H9 (cell line): Measurements from ENCODE around the gene SH3BP1. TPM values are rescaled to one million over a fixed set of nuclear protein-coding genes. Genes with fewer than 3 reads are reported as not detected.

Source experiments
- DNase-seq: peaks from one replicate; pipeline ENCODE4 v3.0.0-alpha.2; 2017
- H2AFZ ChIP-seq: one replicate; pipeline ENCODE4 v1.6.1; 2013; ENCODE audit warnings: mild to moderate bottlenecking, low read length, control low read depth, moderate library complexity
- H2AK5ac ChIP-seq: 2 replicates; pipeline ENCODE4 v1.6.1; 2013; ENCODE audit warnings: low read length, control low read depth, mixed read lengths; ENCODE audit not compliant: insufficient read length
- H2BK120ac ChIP-seq: one replicate; pipeline ENCODE4 v1.6.1; 2013; ENCODE audit warnings: low read depth, mild to moderate bottlenecking, low read length, control low read depth, inconsistent platforms; ENCODE audit not compliant: poor library complexity, severe bottlenecking
- H2BK12ac ChIP-seq: 2 replicates; pipeline ENCODE4 v1.6.1; 2013; ENCODE audit warnings: low read length, control low read depth, mixed read lengths, low read depth; ENCODE audit not compliant: insufficient read length
- H2BK15ac ChIP-seq: 2 replicates; pipeline ENCODE4 v1.6.1; 2013; ENCODE audit warnings: low read depth, low read length, control low read depth
- H2BK20ac ChIP-seq: one replicate; pipeline ENCODE4 v1.6.1; 2013; ENCODE audit warnings: low read depth, mild to moderate bottlenecking, low read length, control low read depth, inconsistent platforms; ENCODE audit not compliant: poor library complexity, severe bottlenecking
- H2BK5ac ChIP-seq: 2 replicates; pipeline ENCODE4 v1.6.1; 2013; ENCODE audit warnings: low read length, control low read depth, mixed read lengths; ENCODE audit not compliant: insufficient read length
- H3K14ac ChIP-seq: 2 replicates; pipeline ENCODE4 v1.6.1; 2013; ENCODE audit warnings: low read length, control low read depth; ENCODE audit not compliant: insufficient read depth
- H3K18ac ChIP-seq: 2 replicates; pipeline ENCODE4 v1.6.1; 2013; ENCODE audit warnings: low read depth, mild to moderate bottlenecking, mixed read lengths, low read length, control low read depth; ENCODE audit not compliant: insufficient read length
- H3K23ac ChIP-seq: 2 replicates; pipeline ENCODE4 v1.6.1; 2013; ENCODE audit warnings: low read length, control low read depth, mixed read lengths, low read depth; ENCODE audit not compliant: insufficient read length
- H3K23me2 ChIP-seq: 2 replicates; pipeline ENCODE4 v1.6.1; 2013; ENCODE audit warnings: low read depth, mild to moderate bottlenecking, mixed read lengths, low read length, control low read depth; ENCODE audit not compliant: insufficient read length, poor library complexity, severe bottlenecking
- H3K27ac ChIP-seq: 2 replicates; pipeline ENCODE4 v1.5.1; 2013; ENCODE audit warnings: low read length, control low read depth, mixed read lengths, low read depth; ENCODE audit not compliant: insufficient read length
- H3K27me3 ChIP-seq: 2 replicates; pipeline ENCODE4 v1.6.1; 2013; ENCODE audit warnings: low read length, control low read depth, inconsistent platforms; ENCODE audit not compliant: insufficient read depth
- H3K4ac ChIP-seq: 2 replicates; pipeline ENCODE4 v1.6.1; 2013; ENCODE audit warnings: low read depth, mild to moderate bottlenecking, control low read depth, inconsistent platforms, low read length, moderate library complexity
- H3K4me1 ChIP-seq: 2 replicates; pipeline ENCODE4 v1.6.1; 2013; ENCODE audit warnings: low read length, control low read depth, inconsistent platforms; ENCODE audit not compliant: insufficient read depth
- H3K4me2 ChIP-seq: 2 replicates; pipeline ENCODE4 v1.6.1; 2013; ENCODE audit warnings: low read length, control low read depth, mixed read lengths; ENCODE audit not compliant: insufficient read length, insufficient read depth
- H3K56ac ChIP-seq: 2 replicates; pipeline ENCODE4 v1.6.1; 2013; ENCODE audit warnings: low read depth, mild to moderate bottlenecking, mixed read lengths, low read length, control low read depth; ENCODE audit not compliant: insufficient read length
- H3K79me1 ChIP-seq: 2 replicates; pipeline ENCODE4 v1.6.1; 2013; ENCODE audit warnings: low read depth, mild to moderate bottlenecking, moderate library complexity, low read length, control low read depth, inconsistent platforms; ENCODE audit not compliant: insufficient read depth, poor library complexity, severe bottlenecking
- H3K79me2 ChIP-seq: 2 replicates; pipeline ENCODE4 v1.6.1; 2013; ENCODE audit warnings: low read length, control low read depth, inconsistent platforms; ENCODE audit not compliant: insufficient read depth
- H3K9ac ChIP-seq: 2 replicates; pipeline ENCODE4 v1.6.1; 2013; ENCODE audit warnings: low read length, control low read depth, mixed read lengths; ENCODE audit not compliant: insufficient read length; ENCODE audit errors: extremely low read depth
- H3K9me3 ChIP-seq: one replicate; pipeline ENCODE4 v1.6.1; 2013; ENCODE audit warnings: low read depth, low read length, inconsistent platforms; ENCODE audit not compliant: control insufficient read depth
- H3T11ph ChIP-seq: one replicate; pipeline ENCODE4 v1.6.1; 2013; ENCODE audit warnings: mild to moderate bottlenecking, low read length, control low read depth, inconsistent platforms
- H4K20me1 ChIP-seq: one replicate; pipeline ENCODE4 v1.6.1; 2013; ENCODE audit not compliant: control insufficient read depth, insufficient read length, insufficient read depth
- H4K5ac ChIP-seq: 2 replicates; pipeline ENCODE4 v1.6.1; 2013; ENCODE audit warnings: low read depth, mild to moderate bottlenecking, mixed read lengths, low read length, control low read depth; ENCODE audit not compliant: insufficient read length
- H4K8ac ChIP-seq: replicated peaks from 2 replicates; pipeline ENCODE4 v1.6.1; 2013; ENCODE audit warnings: low read length, control low read depth, mixed read lengths, low read depth; ENCODE audit not compliant: insufficient read length
- H4K91ac ChIP-seq: 2 replicates; pipeline ENCODE4 v1.6.1; 2013; ENCODE audit warnings: low read depth, mild to moderate bottlenecking, moderate library complexity, mixed read lengths, low read length, control low read depth; ENCODE audit not compliant: insufficient read length
- H3K27ac Mint-ChIP-seq, 3 experiments: 2 replicates in 2 of 3; 3 replicates in 1 of 3; pipeline ENCODE4 v1.8.0; 2020 to 2021; ENCODE audit warnings: mixed read lengths in 3 of 3, mild to moderate bottlenecking in 1 of 3, moderate library complexity in 1 of 3
- H3K27me3 Mint-ChIP-seq: 2 replicates; pipeline ENCODE4 v1.8.0; 2021; ENCODE audit warnings: low read depth, mild to moderate bottlenecking, moderate library complexity, mixed read lengths
- H3K36me3 Mint-ChIP-seq, 3 experiments: 2 replicates in 2 of 3; 3 replicates in 1 of 3; pipeline ENCODE4 v1.8.0; 2020 to 2021; ENCODE audit warnings: low read depth in 3 of 3, mixed read lengths in 3 of 3; ENCODE audit not compliant: insufficient read depth in 1 of 3
- H3K4me1 Mint-ChIP-seq, 2 experiments: 2 replicates each; pipeline ENCODE4 v1.8.0; 2020; ENCODE audit warnings: mixed read lengths in 2 of 2
- H3K4me3 Mint-ChIP-seq, 2 experiments: 2 replicates in 1 of 2; 3 replicates in 1 of 2; pipeline ENCODE4 v1.8.0; 2020 to 2021; ENCODE audit warnings: mild to moderate bottlenecking in 2 of 2, mixed read lengths in 2 of 2, moderate library complexity in 1 of 2
- H3K9me3 Mint-ChIP-seq, 2 experiments: 2 replicates in 1 of 2; 3 replicates in 1 of 2; pipeline ENCODE4 v1.8.0; 2020; ENCODE audit warnings: mild to moderate bottlenecking in 2 of 2, mixed read lengths in 2 of 2, moderate library complexity in 1 of 2
- CTCF ChIP-seq: fragments of 200-600 bp; sonication (generic); conservative IDR thresholded peaks from 3 replicates; pipeline ENCODE4 v1.8.0; 2021; ENCODE audit warnings: antibody characterized with exemption, mild to moderate bottlenecking
- WGBS: extraction: QIAGEN DNeasy Blood & Tissue Kit; methylation state at CpG from one replicate; pipeline ENCODE4 v1.1.7; 2013; ENCODE audit warnings: missing lambda C conversion rate, low lambda C conversion rate, mixed read lengths; ENCODE audit not compliant: insufficient read length; ENCODE audit errors: extremely low coverage; 5-methylcytosine and 5-hydroxymethylcytosine counted together
- total RNA-seq: library from RNA; stranded (reverse); gene quantifications from 2 replicates; pipeline ENCODE4 v1.2.1, GENCODE V29; 2021

Gene SH3BP1
- total RNA-seq, 1 experiment from 2014 or later: 33.6 TPM

DNA sequence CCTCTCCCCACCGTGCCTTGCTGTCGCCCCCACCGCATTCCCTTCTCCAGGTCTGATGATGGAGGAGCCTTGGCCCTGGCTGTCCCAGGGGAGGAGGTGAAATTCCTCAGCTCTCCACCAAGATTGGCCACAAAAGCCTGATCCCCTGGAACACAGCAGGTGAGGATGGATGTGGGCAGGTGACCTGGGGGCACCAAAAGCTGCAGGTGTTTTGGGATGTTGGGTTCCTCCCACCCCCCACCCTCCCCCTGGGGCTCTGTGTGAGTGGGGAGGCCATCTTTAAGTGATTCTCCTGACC lies 58.0 kb downstream of the SH3BP1 start:
- peak overlapping the region; percentile 86 to 97 for H3K4me3 Mint-ChIP-seq
- peak; percentile 62 for DNase-seq

More for the DNA sequence above, 58.0 kb downstream of the SH3BP1 start:
- no peak overlapping the region for H3K23ac ChIP-seq
- no peak overlapping the region for H4K91ac ChIP-seq
- no peak overlapping the region for H2BK5ac ChIP-seq
- Mint-ChIP-seq H3K27me3 (peaks cover 1% of the 10 kb centered on the region), H3K4me1 (peaks cover 11 to 12% of the 10 kb centered on the region in 2 experiments), H3K36me3 (peaks cover 14 to 42% (median 40%) of the 10 kb centered on the region in 3 experiments), H3K9me3 (no peaks in the 10 kb centered on the region), H3K27ac (peak overlapping the region in 1 of 3 experiments; percentile 31; a peak in 1 of 7 replicates)
- H3K56ac ChIP-seq: no peak overlapping the region
- H3K4me2 ChIP-seq: peak overlapping the region; percentile 66
- H3K14ac ChIP-seq: 0 out of 2 replicates have a peak overlapping the region, but pooled peaks have one; percentile 5
- H3K79me2 ChIP-seq: no peaks in the 10 kb centered on the region
- H3K18ac ChIP-seq: no peak overlapping the region
- no peaks in the 10 kb centered on the region for H3K23me2 ChIP-seq
- no peak overlapping the region for H2BK120ac ChIP-seq
- no CpG with 5 or more reads among the region's 3 CpGs for WGBS
- H3T11ph ChIP-seq: no peak overlapping the region
- no peaks in the 10 kb centered on the region for H3K27me3 ChIP-seq
- peaks cover 2% of the 10 kb centered on the region; the same call in 1 of the 2 replicates for H3K4me1 ChIP-seq
- H4K8ac ChIP-seq: no peak overlapping the region
- H2AK5ac ChIP-seq: no peak overlapping the region
- TF ChIP-seq CTCF: no peak; the same call in 2 of the 3 replicates
- no peak overlapping the region for H2BK20ac ChIP-seq
- H2BK15ac ChIP-seq: no peak overlapping the region
- H3K27ac ChIP-seq: no peak overlapping the region
- H2AFZ ChIP-seq: no peak overlapping the region
- H3K9me3 ChIP-seq: no peaks in the 10 kb centered on the region
- H4K20me1 ChIP-seq: no peaks in the 10 kb centered on the region
- no peak overlapping the region for H4K5ac ChIP-seq
- no peak overlapping the region for H3K9ac ChIP-seq
- H3K79me1 ChIP-seq: no peaks in the 10 kb centered on the region
- no peak overlapping the region for H3K4ac ChIP-seq
- H2BK12ac ChIP-seq: no peak overlapping the region
